IMR-90 (cell line): Measurements from ENCODE around the gene HOXC12. TPM values are rescaled to one million over a fixed set of nuclear protein-coding genes. Genes with fewer than 3 reads are reported as not detected.

Source experiments
- ELK1 ChIP-seq: fragments of 150-350 bp; IDR thresholded peaks from 2 replicates; pipeline ENCODE4 v1.6.1; 2016; ENCODE audit warnings: low read depth, mild to moderate bottlenecking, low read length, moderate library complexity, borderline replicate concordance
- polyA plus RNA-seq, 3 experiments: library from polyadenylated mRNA; depleted of rRNA; stranded (reverse); fragments of >200 nt; gene quantifications; 2 replicates each; pipeline ENCODE4 v1.2.3, GENCODE V29; 2012; ENCODE audit warnings: low replicate concordance in 1 of 3
- total RNA-seq: library from RNA; depleted of rRNA; stranded (reverse); fragments of >200 nt; gene quantifications from 2 replicates; pipeline ENCODE4 v1.2.3, GENCODE V29; 2012

Gene HOXC12
- total and polyA plus RNA-seq, 2 of the 4 experiments (the other 2 are of a cell fraction) = not detected

- TF ChIP-seq ELK1 = no peak
These were observed 45.7 kb downstream of the HOXC12 start, which contains the start of gene HOXC9 (continued) for GRCh38 chr12:54000116-54001114.
